ENCODE measurements around the gene PPM1N. TPM values are rescaled to one million over a fixed set of nuclear protein-coding genes. Genes with fewer than 3 reads are reported as not detected.

Gene PPM1N
- total and polyA plus RNA-seq, 2 of the 13 experiments (the other 11 are each of a cell fraction or from before 2014, with no cell fraction given), result 0.31 to 1.8 TPM

DNA sequence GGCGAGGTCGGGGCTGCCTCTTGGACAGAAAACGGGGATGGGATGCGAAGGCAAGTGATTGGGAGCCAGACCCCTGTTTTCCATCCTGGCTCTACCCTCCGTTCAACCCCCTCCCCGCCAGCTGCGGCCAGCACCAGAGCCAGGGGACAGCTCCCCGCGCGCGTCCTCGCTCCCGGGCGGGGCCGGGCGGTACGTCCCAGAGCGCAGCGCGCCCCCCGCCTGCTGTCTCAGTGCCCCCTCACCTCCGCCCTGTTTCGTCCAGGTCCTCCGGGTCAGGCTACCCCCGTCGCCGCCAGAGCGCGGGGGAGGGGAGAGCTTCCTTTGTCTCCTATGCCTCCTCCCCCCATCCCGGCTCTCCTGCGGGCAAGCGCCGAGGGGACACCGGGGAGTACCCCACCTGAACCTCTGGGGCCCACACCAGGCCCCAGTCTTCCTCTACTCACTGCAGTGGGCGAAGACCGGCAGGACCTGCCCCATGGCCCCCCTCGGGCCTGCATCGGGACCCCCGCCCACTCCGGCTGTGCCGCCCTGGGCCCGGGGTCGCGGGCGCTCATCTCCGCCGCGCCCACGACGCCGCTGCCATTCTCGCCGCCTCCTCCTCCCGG is 1.8 kb upstream of the PPM1N start (continued):
- no peak for TF ChIP-seq SP1 (IDR thresholded peaks at IDR 0.05)
- peak; percentile 47; the same call in 1 of the 2 replicates for TF ChIP-seq SP1 (CRISPR knock-in tag; IDR thresholded peaks at IDR 0.05)
- TF ChIP-seq ZEB1 (IDR thresholded peaks at IDR 0.05; ENCODE audit: insufficient replicate concordance, low read depth), result no peak
- TF ChIP-seq, protein P1, sequence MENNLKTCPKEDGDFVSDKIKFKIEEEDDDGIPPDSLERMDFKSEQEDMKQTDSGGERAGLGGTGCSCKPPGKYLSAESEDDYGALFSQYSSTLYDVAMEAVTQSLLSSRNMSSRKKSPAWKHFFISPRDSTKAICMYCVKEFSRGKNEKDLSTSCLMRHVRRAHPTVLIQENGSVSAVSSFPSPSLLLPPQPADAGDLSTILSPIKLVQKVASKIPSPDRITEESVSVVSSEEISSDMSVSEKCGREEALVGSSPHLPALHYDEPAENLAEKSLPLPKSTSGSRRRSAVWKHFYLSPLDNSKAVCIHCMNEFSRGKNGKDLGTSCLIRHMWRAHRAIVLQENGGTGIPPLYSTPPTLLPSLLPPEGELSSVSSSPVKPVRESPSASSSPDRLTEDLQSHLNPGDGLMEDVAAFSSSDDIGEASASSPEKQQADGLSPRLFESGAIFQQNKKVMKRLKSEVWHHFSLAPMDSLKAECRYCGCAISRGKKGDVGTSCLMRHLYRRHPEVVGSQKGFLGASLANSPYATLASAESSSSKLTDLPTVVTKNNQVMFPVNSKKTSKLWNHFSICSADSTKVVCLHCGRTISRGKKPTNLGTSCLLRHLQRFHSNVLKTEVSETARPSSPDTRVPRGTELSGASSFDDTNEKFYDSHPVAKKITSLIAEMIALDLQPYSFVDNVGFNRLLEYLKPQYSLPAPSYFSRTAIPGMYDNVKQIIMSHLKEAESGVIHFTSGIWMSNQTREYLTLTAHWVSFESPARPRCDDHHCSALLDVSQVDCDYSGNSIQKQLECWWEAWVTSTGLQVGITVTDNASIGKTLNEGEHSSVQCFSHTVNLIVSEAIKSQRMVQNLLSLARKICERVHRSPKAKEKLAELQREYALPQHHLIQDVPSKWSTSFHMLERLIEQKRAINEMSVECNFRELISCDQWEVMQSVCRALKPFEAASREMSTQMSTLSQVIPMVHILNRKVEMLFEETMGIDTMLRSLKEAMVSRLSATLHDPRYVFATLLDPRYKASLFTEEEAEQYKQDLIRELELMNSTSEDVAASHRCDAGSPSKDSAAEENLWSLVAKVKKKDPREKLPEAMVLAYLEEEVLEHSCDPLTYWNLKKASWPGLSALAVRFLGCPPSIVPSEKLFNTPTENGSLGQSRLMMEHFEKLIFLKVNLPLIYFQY (CRISPR knock-in tag; IDR thresholded peaks at IDR 0.05; ENCODE audit: borderline replicate concordance), result peak; percentile 69; the same call in 1 of the 2 replicates
- no peak for TF ChIP-seq RFXANK (CRISPR knock-in tag; IDR thresholded peaks at IDR 0.05)
- peak; percentile 88; the same call in 1 of the 2 replicates for TF ChIP-seq NKX3-1 (CRISPR knock-in tag; IDR thresholded peaks at IDR 0.05)
- TF ChIP-seq RORA (CRISPR knock-in tag; IDR thresholded peaks at IDR 0.05), result no peak
- TF ChIP-seq CBX5 (CRISPR knock-in tag; IDR thresholded peaks at IDR 0.05; ENCODE audit: borderline replicate concordance), result no peak
- TF ChIP-seq ARNT2 (CRISPR knock-in tag; IDR thresholded peaks at IDR 0.05; ENCODE audit: low read depth), result peak; percentile 54; the same call in 1 of the 2 replicates
- TF ChIP-seq ZNF558 (CRISPR knock-in tag; IDR thresholded peaks at IDR 0.05; ENCODE audit: borderline replicate concordance), result peak; percentile 72; the same call in 1 of the 2 replicates
- TF ChIP-seq RARA (CRISPR knock-in tag; IDR thresholded peaks at IDR 0.05), result peak; percentile 73
- TF ChIP-seq, protein P2, sequence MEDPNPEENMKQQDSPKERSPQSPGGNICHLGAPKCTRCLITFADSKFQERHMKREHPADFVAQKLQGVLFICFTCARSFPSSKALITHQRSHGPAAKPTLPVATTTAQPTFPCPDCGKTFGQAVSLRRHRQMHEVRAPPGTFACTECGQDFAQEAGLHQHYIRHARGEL (CRISPR knock-in tag; IDR thresholded peaks at IDR 0.05), result peak; percentile 52; the same call in 1 of the 2 replicates
- TF ChIP-seq, protein P3, sequence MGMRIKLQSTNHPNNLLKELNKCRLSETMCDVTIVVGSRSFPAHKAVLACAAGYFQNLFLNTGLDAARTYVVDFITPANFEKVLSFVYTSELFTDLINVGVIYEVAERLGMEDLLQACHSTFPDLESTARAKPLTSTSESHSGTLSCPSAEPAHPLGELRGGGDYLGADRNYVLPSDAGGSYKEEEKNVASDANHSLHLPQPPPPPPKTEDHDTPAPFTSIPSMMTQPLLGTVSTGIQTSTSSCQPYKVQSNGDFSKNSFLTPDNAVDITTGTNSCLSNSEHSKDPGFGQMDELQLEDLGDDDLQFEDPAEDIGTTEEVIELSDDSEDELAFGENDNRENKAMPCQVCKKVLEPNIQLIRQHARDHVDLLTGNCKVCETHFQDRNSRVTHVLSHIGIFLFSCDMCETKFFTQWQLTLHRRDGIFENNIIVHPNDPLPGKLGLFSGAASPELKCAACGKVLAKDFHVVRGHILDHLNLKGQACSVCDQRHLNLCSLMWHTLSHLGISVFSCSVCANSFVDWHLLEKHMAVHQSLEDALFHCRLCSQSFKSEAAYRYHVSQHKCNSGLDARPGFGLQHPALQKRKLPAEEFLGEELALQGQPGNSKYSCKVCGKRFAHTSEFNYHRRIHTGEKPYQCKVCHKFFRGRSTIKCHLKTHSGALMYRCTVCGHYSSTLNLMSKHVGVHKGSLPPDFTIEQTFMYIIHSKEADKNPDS (CRISPR knock-in tag; IDR thresholded peaks at IDR 0.05), result peak; percentile 65; the same call in 1 of the 2 replicates
- 0 out of 2 replicates have a peak, but pooled peaks have one; percentile 49 for TF ChIP-seq AHR (CRISPR knock-in tag; IDR thresholded peaks at IDR 0.05)
- TF ChIP-seq BORCS8-MEF2B (CRISPR knock-in tag; IDR thresholded peaks at IDR 0.05), result peak; percentile 88
- no peak for TF ChIP-seq RBAK (CRISPR knock-in tag; IDR thresholded peaks at IDR 0.05)
- 0 out of 2 replicates have a peak, but pooled peaks have one; percentile 42 for TF ChIP-seq ZNF766 (CRISPR knock-in tag; IDR thresholded peaks at IDR 0.05; ENCODE audit: borderline replicate concordance)
- peak; percentile 69 for TF ChIP-seq GABPB1 (CRISPR knock-in tag; IDR thresholded peaks at IDR 0.05)
- TF ChIP-seq, protein P4, sequence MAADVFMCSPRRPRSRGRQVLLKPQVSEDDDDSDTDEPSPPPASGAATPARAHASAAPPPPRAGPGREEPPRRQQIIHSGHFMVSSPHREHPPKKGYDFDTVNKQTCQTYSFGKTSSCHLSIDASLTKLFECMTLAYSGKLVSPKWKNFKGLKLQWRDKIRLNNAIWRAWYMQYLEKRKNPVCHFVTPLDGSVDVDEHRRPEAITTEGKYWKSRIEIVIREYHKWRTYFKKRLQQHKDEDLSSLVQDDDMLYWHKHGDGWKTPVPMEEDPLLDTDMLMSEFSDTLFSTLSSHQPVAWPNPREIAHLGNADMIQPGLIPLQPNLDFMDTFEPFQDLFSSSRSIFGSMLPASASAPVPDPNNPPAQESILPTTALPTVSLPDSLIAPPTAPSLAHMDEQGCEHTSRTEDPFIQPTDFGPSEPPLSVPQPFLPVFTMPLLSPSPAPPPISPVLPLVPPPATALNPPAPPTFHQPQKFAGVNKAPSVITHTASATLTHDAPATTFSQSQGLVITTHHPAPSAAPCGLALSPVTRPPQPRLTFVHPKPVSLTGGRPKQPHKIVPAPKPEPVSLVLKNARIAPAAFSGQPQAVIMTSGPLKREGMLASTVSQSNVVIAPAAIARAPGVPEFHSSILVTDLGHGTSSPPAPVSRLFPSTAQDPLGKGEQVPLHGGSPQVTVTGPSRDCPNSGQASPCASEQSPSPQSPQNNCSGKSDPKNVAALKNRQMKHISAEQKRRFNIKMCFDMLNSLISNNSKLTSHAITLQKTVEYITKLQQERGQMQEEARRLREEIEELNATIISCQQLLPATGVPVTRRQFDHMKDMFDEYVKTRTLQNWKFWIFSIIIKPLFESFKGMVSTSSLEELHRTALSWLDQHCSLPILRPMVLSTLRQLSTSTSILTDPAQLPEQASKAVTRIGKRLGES (CRISPR knock-in tag; IDR thresholded peaks at IDR 0.05; ENCODE audit: borderline replicate concordance), result no peak
- no peak for TF ChIP-seq FOXP1 (IDR thresholded peaks at IDR 0.05)
- TF ChIP-seq FOXP1 (CRISPR knock-in tag; IDR thresholded peaks at IDR 0.05), result no peak
- TF ChIP-seq SNAPC2 (CRISPR knock-in tag; IDR thresholded peaks at IDR 0.05), result peak; percentile 75
- TF ChIP-seq NFRKB (IDR thresholded peaks at IDR 0.05), result no peak
- TF ChIP-seq FOXM1 (CRISPR knock-in tag; IDR thresholded peaks at IDR 0.05), result 0 out of 2 replicates have a peak, but pooled peaks have one; percentile 48
